HEK293 (cell line): ENCODE results near the gene DCDC1.

ENCODE experiments used
- CTCF ChIA-PET: fragments of 350-600 bp; formaldehyde crosslinking; extraction: SDS; loops from one replicate; lab custom pipeline; 2021; ENCODE audit warnings: antibody characterized with exemption; lab: Yijun Ruan, JAX
- POLR2A ChIA-PET: fragments of 300-600 bp; formaldehyde crosslinking; extraction: SDS; loops from one replicate; lab custom pipeline; 2020; ENCODE audit warnings: antibody characterized with exemption, inconsistent platforms; lab: Yijun Ruan, JAX
- H3K27ac ChIP-seq: fragments of 200-500 bp; sonication (Bioruptor generic); 2 replicates; pipeline ENCODE4 v1.5.1; 2014; ENCODE audit warnings: low read depth, low read length, control low read depth, inconsistent platforms; ENCODE audit errors: extremely low read depth
- H3K36me3 ChIP-seq, 2 experiments: fragments of 200-500 bp in 1 of 2; sonication (Bioruptor generic) in 1 of 2; 1 replicate in 1 of 2; 2 replicates in 1 of 2; pipeline ENCODE4 v1.5.1; 2014 to 2017; ENCODE audit warnings: inconsistent platforms in 2 of 2, low read length in 2 of 2; ENCODE audit not compliant: control insufficient read depth in 2 of 2, insufficient read depth in 1 of 2
- H3K4me1 ChIP-seq: fragments of 200-500 bp; sonication (Bioruptor generic); 2 replicates; pipeline ENCODE4 v1.5.1; 2014; ENCODE audit warnings: mild to moderate bottlenecking, low read length, inconsistent platforms; ENCODE audit not compliant: control insufficient read depth, insufficient read depth
- H3K4me3 ChIP-seq: 2 replicates; pipeline ENCODE4 v1.5.1; 2011; ENCODE audit warnings: low read depth, mild to moderate bottlenecking, control low read depth, low read length, moderate library complexity
- H3K9me3 ChIP-seq: fragments of 200-500 bp; sonication (Bioruptor generic); 2 replicates; pipeline ENCODE4 v1.5.1; 2014; ENCODE audit warnings: low read depth, low read length, inconsistent platforms; ENCODE audit not compliant: control insufficient read depth, insufficient read depth
- EGR2 ChIP-seq: fragments of 450-650 bp; formaldehyde crosslinking; IDR thresholded peaks from 2 replicates; pipeline ENCODE4 v1.5.1; 2016; ENCODE audit warnings: low read depth, missing biosample characterization, missing genetic modification characterization
- FEZF1 ChIP-seq: fragments of 450-650 bp; formaldehyde crosslinking; IDR thresholded peaks from 2 replicates; pipeline ENCODE4 v1.5.1; 2016; ENCODE audit warnings: missing biosample characterization, missing genetic modification characterization
- GLI2 ChIP-seq: fragments of 450-650 bp; formaldehyde crosslinking; IDR thresholded peaks from 2 replicates; pipeline ENCODE4; 2017; ENCODE audit warnings: missing biosample characterization, missing genetic modification characterization, low read depth, borderline replicate concordance
- GLIS1 ChIP-seq: fragments of 450-650 bp; formaldehyde crosslinking; IDR thresholded peaks from 2 replicates; pipeline ENCODE4 v1.5.1; 2016; ENCODE audit warnings: missing biosample characterization, missing genetic modification characterization
- KLF17 ChIP-seq: fragments of 450-650 bp; formaldehyde crosslinking; IDR thresholded peaks from 2 replicates; pipeline ENCODE4 v1.5.1; 2016; ENCODE audit warnings: missing biosample characterization, missing genetic modification characterization
- OSR2 ChIP-seq: fragments of 450-650 bp; formaldehyde crosslinking; IDR thresholded peaks from 2 replicates; pipeline ENCODE4 v1.5.1; 2016; ENCODE audit warnings: missing biosample characterization, missing genetic modification characterization
- PATZ1 ChIP-seq: fragments of 450-650 bp; formaldehyde crosslinking; IDR thresholded peaks from 2 replicates; pipeline ENCODE4 v1.5.1; 2016; ENCODE audit warnings: missing biosample characterization, missing genetic modification characterization
- SP7 ChIP-seq: fragments of 450-650 bp; formaldehyde crosslinking; IDR thresholded peaks from 2 replicates; pipeline ENCODE4 v1.5.1; 2016; ENCODE audit warnings: missing biosample characterization, missing genetic modification characterization
- YY1 ChIP-seq: fragments of 450-650 bp; formaldehyde crosslinking; IDR thresholded peaks from 2 replicates; pipeline ENCODE4 v1.5.1; 2018; ENCODE audit warnings: missing biosample characterization, missing genetic modification characterization
- ZBTB10 ChIP-seq: fragments of 450-650 bp; formaldehyde crosslinking; IDR thresholded peaks from 2 replicates; pipeline ENCODE4 v1.5.1; 2016; ENCODE audit warnings: missing biosample characterization, missing genetic modification characterization
- ZNF146 ChIP-seq: fragments of 450-650 bp; formaldehyde crosslinking; IDR thresholded peaks from 2 replicates; pipeline ENCODE4 v1.5.1; 2016; ENCODE audit warnings: missing biosample characterization, missing genetic modification characterization
- ZNF169 ChIP-seq: fragments of 450-650 bp; formaldehyde crosslinking; IDR thresholded peaks from 2 replicates; pipeline ENCODE4 v1.5.1; 2016; ENCODE audit warnings: missing biosample characterization, missing genetic modification characterization
- ZNF211 ChIP-seq: fragments of 450-650 bp; formaldehyde crosslinking; IDR thresholded peaks from 2 replicates; pipeline ENCODE4 v1.5.1; 2016; ENCODE audit warnings: low read depth, missing biosample characterization, missing genetic modification characterization
- ZNF362 ChIP-seq: fragments of 450-650 bp; formaldehyde crosslinking; IDR thresholded peaks from 2 replicates; pipeline ENCODE4 v1.5.1; 2016; ENCODE audit warnings: missing biosample characterization, missing genetic modification characterization
- ZNF391 ChIP-seq: fragments of 450-650 bp; formaldehyde crosslinking; IDR thresholded peaks from 2 replicates; pipeline ENCODE4 v1.5.1; 2016; ENCODE audit warnings: low read depth, missing biosample characterization, missing genetic modification characterization, borderline replicate concordance
- ZNF426 ChIP-seq: fragments of 450-650 bp; formaldehyde crosslinking; IDR thresholded peaks from 2 replicates; pipeline ENCODE4 v1.5.1; 2017; ENCODE audit warnings: missing biosample characterization, missing genetic modification characterization, mild to moderate bottlenecking, inconsistent platforms, moderate library complexity
- ZNF433 ChIP-seq: fragments of 450-650 bp; formaldehyde crosslinking; IDR thresholded peaks from 2 replicates; pipeline ENCODE4 v1.5.1; 2016; ENCODE audit warnings: missing biosample characterization, missing genetic modification characterization, low read depth
- ZNF510 ChIP-seq: fragments of 450-650 bp; formaldehyde crosslinking; IDR thresholded peaks from 2 replicates; pipeline ENCODE4 v1.5.1; 2018; ENCODE audit warnings: mild to moderate bottlenecking, missing genetic modification characterization, missing biosample characterization; ENCODE audit not compliant: insufficient replicate concordance
- ZNF521 ChIP-seq: fragments of 450-650 bp; formaldehyde crosslinking; IDR thresholded peaks from 2 replicates; pipeline ENCODE4 v1.5.1; 2017; ENCODE audit warnings: missing biosample characterization, mild to moderate bottlenecking, missing genetic modification characterization
- ZNF548 ChIP-seq: fragments of 450-650 bp; formaldehyde crosslinking; IDR thresholded peaks from 2 replicates; pipeline ENCODE4 v1.5.1; 2016; ENCODE audit warnings: missing biosample characterization, missing genetic modification characterization
- ZNF580 ChIP-seq: fragments of 450-650 bp; formaldehyde crosslinking; IDR thresholded peaks from 2 replicates; pipeline ENCODE4 v1.5.1; 2016; ENCODE audit warnings: missing biosample characterization, missing genetic modification characterization
- ZNF600 ChIP-seq: fragments of 450-650 bp; formaldehyde crosslinking; IDR thresholded peaks from 2 replicates; pipeline ENCODE4 v1.5.1; 2016; ENCODE audit warnings: missing biosample characterization, missing genetic modification characterization
- ZNF610 ChIP-seq: fragments of 450-650 bp; formaldehyde crosslinking; IDR thresholded peaks from 2 replicates; pipeline ENCODE4 v1.5.1; 2016; ENCODE audit warnings: missing biosample characterization, missing genetic modification characterization, borderline replicate concordance
- ZNF621 ChIP-seq: fragments of 450-650 bp; formaldehyde crosslinking; IDR thresholded peaks from 2 replicates; pipeline ENCODE4 v1.5.1; 2017; ENCODE audit warnings: missing biosample characterization, missing genetic modification characterization
- ZNF707 ChIP-seq: fragments of 450-650 bp; formaldehyde crosslinking; IDR thresholded peaks from 2 replicates; pipeline ENCODE4 v1.5.1; 2016; ENCODE audit warnings: missing biosample characterization, missing genetic modification characterization
- ZNF776 ChIP-seq: fragments of 450-650 bp; formaldehyde crosslinking; IDR thresholded peaks from 2 replicates; pipeline ENCODE4 v1.5.0; 2017; ENCODE audit warnings: missing biosample characterization, missing genetic modification characterization, borderline replicate concordance
- ZSCAN4 ChIP-seq: fragments of 450-650 bp; formaldehyde crosslinking; IDR thresholded peaks from 2 replicates; pipeline ENCODE4 v1.5.1; 2017; ENCODE audit warnings: missing biosample characterization, missing genetic modification characterization
- ZSCAN5A ChIP-seq: fragments of 450-650 bp; formaldehyde crosslinking; IDR thresholded peaks from 2 replicates; pipeline ENCODE4 v1.5.1; 2016; ENCODE audit warnings: missing biosample characterization, missing genetic modification characterization

Gene DCDC1

GRCh38 chr11:31089117-31089516 lies 280.4 kb downstream of the DCDC1 start (continued):
- no peak for TF ChIP-seq ZBTB10 (tag by site-specific recombination)
- TF ChIP-seq ZNF510 = no peak
- no peak for TF ChIP-seq ZNF521 (tag by site-specific recombination)
- TF ChIP-seq, all 188 proteins: peak for 2

GRCh38 chr11:31069447-31070205 lies 299.9 kb downstream of the DCDC1 start:
- CTCF ChIA-PET = interaction anchor here (0.7 kb wide), 1 partner anchor 245 kb away, joined by 3 read pairs; no protein-coding TSS in a partner anchor

GRCh38 chr11:31060880-31061279 lies 308.7 kb downstream of the DCDC1 start:
- POLR2A ChIA-PET = no interaction called here
- Histone ChIP-seq H3K36me3 (no peaks in the 10 kb centered on the region), H3K4me1 (no peaks in the 10 kb centered on the region), H3K27ac (no peak overlapping the region), H3K9me3 (no peaks in the 10 kb centered on the region), H3K4me3 (no peak overlapping the region)
- TF ChIP-seq SP7 (tag by site-specific recombination) (no peak), KLF17 (no peak), ZNF776 (tag by site-specific recombination) (no peak), ZNF610 (tag by site-specific recombination) (no peak), ZSCAN4 (tag by site-specific recombination) (no peak), ZNF580 (tag by site-specific recombination) (no peak), ZNF707 (tag by site-specific recombination) (no peak), ZNF433 (no peak), EGR2 (tag by site-specific recombination) (no peak), PATZ1 (tag by site-specific recombination) (no peak), ZNF362 (tag by site-specific recombination) (no peak)
- CTCF ChIA-PET = interaction anchor here (0.6 to 1.0 kb wide), 2 partner anchors 19 to 1898 kb away, joined by 3 to 4 read pairs; no protein-coding TSS in a partner anchor

More at GRCh38 chr11:31069447-31070205, 299.9 kb downstream of the DCDC1 start:
- Histone ChIP-seq H3K36me3 (no peaks in the 10 kb centered on the region), H3K9me3 (no peaks in the 10 kb centered on the region), H3K4me1 (no peaks in the 10 kb centered on the region), H3K4me3 (no peak overlapping the region), H3K27ac (no peak overlapping the region)
- no peak for TF ChIP-seq FEZF1 (tag by site-specific recombination)
- TF ChIP-seq ZNF426 = no peak
- TF ChIP-seq YY1 (tag by site-specific recombination) = no peak
- no peak for TF ChIP-seq GLIS1
- no peak for TF ChIP-seq ZNF600 (tag by site-specific recombination)
- no peak for TF ChIP-seq ZNF621 (tag by site-specific recombination)
- TF ChIP-seq ZNF548 (tag by site-specific recombination) = no peak
- TF ChIP-seq ZSCAN5A (tag by site-specific recombination) = no peak
- no peak for TF ChIP-seq ZNF169 (tag by site-specific recombination)
- TF ChIP-seq ZNF211 (tag by site-specific recombination) = no peak
- no peak for TF ChIP-seq OSR2 (tag by site-specific recombination)
- no peak for TF ChIP-seq ZNF391 (tag by site-specific recombination)
- TF ChIP-seq GLI2 (tag by site-specific recombination) = no peak
- no peak for TF ChIP-seq ZNF146 (tag by site-specific recombination)
- TF ChIP-seq ZNF433 = no peak
- POLR2A ChIA-PET = no interaction called here
